Erythroblast (primary cell): ENCODE data around the gene ZNF248.

ENCODE experiments used
- GATA1 ChIP-seq: IDR thresholded peaks from 2 replicates; pipeline ENCODE4 v1.6.1; 2011; ENCODE audit warnings: low read depth, mild to moderate bottlenecking, control low read depth, low read length, moderate library complexity
- POLR2A ChIP-seq: IDR thresholded peaks from 2 replicates; pipeline ENCODE4 v1.6.1; 2011; ENCODE audit warnings: mild to moderate bottlenecking, low read length

GRCh38 chr10:37734971-37735370 is 122.4 kb downstream of the ZNF248 start:
- TF ChIP-seq POLR2A (no peak), GATA1 (no peak)
